B cell (primary cell): ENCODE results near the gene AAK1. TPM values are rescaled to one million over a fixed set of nuclear protein-coding genes. Genes with fewer than 3 reads are reported as not detected.

Experiments used
- ATAC-seq: fragments of 200-7000 bp; cut with Tn5 transposase; one replicate; pipeline ENCODE4 v1.10.0; 2021; ENCODE audit warnings: low read depth, mild to moderate bottlenecking, moderate number of reproducible peaks, moderate library complexity
- CTCF ChIA-PET: fragments of 350-600 bp; sonication (Branson Sonifier 250); formaldehyde crosslinking; loops from one replicate; lab custom pipeline; 2021; ENCODE audit warnings: antibody characterized with exemption, inconsistent platforms; lab: Charles Lee
- POLR2A ChIA-PET: fragments of 350-600 bp; sonication (Branson Sonifier 250); formaldehyde crosslinking; loops from one replicate; lab custom pipeline; 2021; ENCODE audit warnings: antibody characterized with exemption; lab: Charles Lee
- DNase-seq: peaks from one replicate; pipeline ENCODE4 v3.0.0; 2013
- H2AFZ ChIP-seq: 2 replicates; pipeline ENCODE4 v1.6.1; 2012; ENCODE audit warnings: mild to moderate bottlenecking, low read depth, low read length; ENCODE audit not compliant: insufficient read depth, poor library complexity, severe bottlenecking
- H3K27ac ChIP-seq, 2 donors: 1 replicate in 1 of 2; 2 replicates in 1 of 2; pipeline ENCODE4 v1.5.1; 2012 to 2013; ENCODE audit warnings: low read length in 2 of 2, mild to moderate bottlenecking in 2 of 2, moderate library complexity in 1 of 2
- H3K27me3 ChIP-seq, 4 experiments: fragments of 200-600 bp in 1 of 4; sonication (generic) in 1 of 4; replicated peaks in 1 of 4; 1 replicate in 2 of 4; 2 replicates in 2 of 4; pipeline versions ENCODE4 v1.6.1 to v1.7.0; 2013 to 2016; ENCODE audit warnings: low read length in 3 of 4, mild to moderate bottlenecking in 2 of 4, mixed read lengths in 1 of 4, moderate library complexity in 1 of 4; ENCODE audit not compliant: insufficient read depth in 4 of 4, control insufficient read depth in 3 of 4; ENCODE audit errors: control extremely low read depth in 1 of 4
- H3K36me3 ChIP-seq, 2 experiments: replicated peaks in 1 of 2; 1 replicate in 1 of 2; 2 replicates in 1 of 2; pipeline versions ENCODE4 v1.6.1 to v1.7.1; 2013; ENCODE audit warnings: low read length in 1 of 2; ENCODE audit not compliant: insufficient read depth in 2 of 2, control insufficient read depth in 1 of 2; ENCODE audit errors: control extremely low read depth in 1 of 2, extremely low read depth in 1 of 2
- H3K4me1 ChIP-seq, 2 donors: fragments of 200-600 bp in 1 of 2; sonication (generic) in 1 of 2; 1 replicate in 1 of 2; 2 replicates in 1 of 2; pipeline versions ENCODE4 v1.5.1 to v1.6.1; 2013 to 2017; ENCODE audit warnings: low read length in 2 of 2; ENCODE audit not compliant: control insufficient read depth in 2 of 2, insufficient read depth in 2 of 2
- H3K4me2 ChIP-seq: replicated peaks from 2 replicates; pipeline ENCODE3; 2012; ENCODE audit warnings: mild to moderate bottlenecking, low read depth, low read length; ENCODE audit not compliant: poor library complexity, severe bottlenecking
- H3K4me3 ChIP-seq, 5 experiments: fragments of 200-600 bp in 1 of 5; sonication (generic) in 1 of 5; 1 replicate in 3 of 5; 2 replicates in 2 of 5; pipeline versions ENCODE4 v1.5.1 to v1.7.0; 2011 to 2016; ENCODE audit warnings: low read length in 4 of 5, mild to moderate bottlenecking in 4 of 5, low read depth in 2 of 5, control low read depth in 1 of 5, moderate library complexity in 1 of 5; ENCODE audit not compliant: insufficient read depth in 1 of 5; ENCODE audit errors: control extremely low read depth in 1 of 5, extremely low read depth in 1 of 5
- H3K79me2 ChIP-seq: fragments of 200-600 bp; sonication (generic); one replicate; pipeline ENCODE4 v1.6.0; 2016; ENCODE audit warnings: low read length; ENCODE audit not compliant: control insufficient read depth, insufficient read depth
- H3K9ac ChIP-seq: fragments of 200-600 bp; sonication (generic); 2 replicates; pipeline ENCODE4 v1.6.1; 2017; ENCODE audit warnings: mild to moderate bottlenecking, low read length, moderate library complexity
- H3K9me3 ChIP-seq, 3 donors: one replicate each; pipeline versions ENCODE4 v1.6.1 to v1.7.1; 2013; ENCODE audit warnings: low read length in 2 of 3; ENCODE audit not compliant: control insufficient read depth in 2 of 3, insufficient read depth in 1 of 3; ENCODE audit errors: control extremely low read depth in 1 of 3
- H4K20me1 ChIP-seq: 2 replicates; pipeline ENCODE4 v1.6.0; 2012; ENCODE audit warnings: mild to moderate bottlenecking, low read length; ENCODE audit not compliant: insufficient read depth, control insufficient read depth, poor library complexity, severe bottlenecking
- H3K27ac Mint-ChIP-seq: one replicate; pipeline ENCODE4 v1.8.0; 2021; ENCODE audit warnings: mixed read lengths
- H3K27me3 Mint-ChIP-seq: one replicate; pipeline ENCODE4 v1.8.0; 2021; ENCODE audit warnings: mixed read lengths
- H3K4me1 Mint-ChIP-seq: one replicate; pipeline ENCODE4 v1.8.0; 2021; ENCODE audit warnings: mixed read lengths
- H3K4me3 Mint-ChIP-seq: one replicate; pipeline ENCODE4 v1.8.0; 2021; ENCODE audit warnings: mixed read lengths
- H3K9me3 Mint-ChIP-seq: one replicate; pipeline ENCODE4 v1.8.0; 2022; ENCODE audit warnings: mixed read lengths; ENCODE audit not compliant: insufficient read depth
- CTCF ChIP-seq: fragments of 200-600 bp; IDR thresholded peaks from one replicate; pipeline ENCODE4 v1.8.0; 2022; ENCODE audit warnings: antibody characterized with exemption, mild to moderate bottlenecking
- EZH2 ChIP-seq: IDR thresholded peaks from 2 replicates; pipeline ENCODE4 v1.6.1; 2012; ENCODE audit warnings: borderline replicate concordance, low read depth, mild to moderate bottlenecking, moderate library complexity, low read length; ENCODE audit not compliant: insufficient read depth, poor library complexity, severe bottlenecking
- WGBS: methylation state at CpG from one replicate; pipeline ENCODE4 v1.1.5; 2013; ENCODE audit warnings: missing lambda C conversion rate; ENCODE audit not compliant: insufficient coverage; 5-methylcytosine and 5-hydroxymethylcytosine counted together
- intact Hi-C: fragments of 100-400 bp; cut with micrococcal nuclease; formaldehyde crosslinking; loops from one replicate; pipeline ENCODE4 v1.10.0; 2022
- polyA plus RNA-seq: library from polyadenylated mRNA; depleted of rRNA; stranded (reverse); fragments of >200 nt; gene quantifications from 2 replicates; pipeline ENCODE4 v1.2.3, GENCODE V29; 2012
- total RNA-seq, 2 donors: library from RNA; stranded (reverse); fragments of 120-200 nt in 1 of 2; gene quantifications; 1 replicate in 1 of 2; 2 replicates in 1 of 2; pipeline versions ENCODE4 v1.2.3 to v1.2.4, GENCODE V29; 2013 to 2022

Gene AAK1
- total and polyA plus RNA-seq, 2 donors (not counting 1 experiment from before 2014, with no cell fraction given) = 2.4 to 7.2 TPM

DNA sequence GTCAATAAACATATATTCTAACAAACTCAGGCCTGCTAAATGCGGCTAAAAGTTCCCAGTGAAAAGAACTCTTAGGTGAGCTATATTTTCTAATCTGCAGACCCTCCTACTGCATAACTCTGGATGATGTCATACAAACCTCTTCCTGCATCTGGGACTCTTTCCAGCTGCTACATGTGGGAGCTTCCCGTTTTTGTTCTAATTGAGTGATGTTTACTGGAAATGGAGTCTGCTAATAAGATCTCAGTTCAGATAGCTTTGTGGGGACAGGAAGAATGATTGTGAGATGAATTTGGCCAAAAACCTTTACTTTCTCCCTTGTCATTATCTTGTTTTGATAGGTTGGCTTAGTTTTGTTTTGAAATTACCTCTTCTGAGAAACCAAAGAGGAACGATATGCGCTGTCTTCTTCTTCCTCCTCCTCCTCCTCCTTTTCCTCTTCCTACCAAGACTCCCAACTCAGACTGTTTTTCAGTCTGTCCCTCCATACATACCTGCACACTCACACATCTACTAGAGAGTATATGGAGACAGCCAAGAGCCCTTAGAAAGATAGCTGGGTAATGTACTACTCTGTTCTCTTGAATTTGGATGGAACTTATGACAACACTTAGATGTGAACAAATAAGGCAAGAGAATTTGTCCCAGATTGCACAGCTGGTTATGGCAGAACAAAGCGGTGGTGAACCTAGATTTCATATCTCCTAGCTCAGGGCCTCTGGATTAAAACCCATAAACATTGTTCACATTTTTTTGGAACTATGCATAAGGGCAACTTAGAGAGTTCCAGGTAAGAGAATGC lies 39.8 kb upstream of the AAK1 start:
- Histone ChIP-seq H4K20me1 (no peaks in the 10 kb centered on the region), H2AFZ (no peak overlapping the region), H3K4me3 (no peak overlapping the region), H3K27me3 (peaks cover 0 to 30% (median 26%) of the 10 kb centered on the region in 4 experiments), H3K4me2 (no peak overlapping the region), H3K79me2 (no peaks in the 10 kb centered on the region), H3K9me3 (peaks cover 0 to 7% (median 0%) of the 10 kb centered on the region in 3 donors), H3K9ac (no peak overlapping the region), H3K4me1 (peaks cover 4 to 8% of the 10 kb centered on the region in 2 donors), H3K27ac (no peak overlapping the region), H3K36me3 (no peaks in the 10 kb centered on the region)
- ATAC-seq (no peak), DNase-seq (no peak)
- H3K9me3 Mint-ChIP-seq = no peaks in the 10 kb centered on the region
- intact Hi-C loops = no loop called here
- CTCF ChIA-PET = interaction anchor here (0.8 to 1.4 kb wide), 3 partner anchors 30 to 118 kb away, joined by 3 to 4 read pairs (median 3); no protein-coding TSS in a partner anchor
- peaks cover 66% of the 10 kb centered on the region for H3K27me3 Mint-ChIP-seq
- peaks cover 16% of the 10 kb centered on the region for H3K4me1 Mint-ChIP-seq
- POLR2A ChIA-PET = no interaction called here
- no peak overlapping the region for H3K4me3 Mint-ChIP-seq
- no peak overlapping the region for H3K27ac Mint-ChIP-seq
- WGBS = no CpG with 5 or more reads among the region's 5 CpGs
- TF ChIP-seq CTCF = no peak
- TF ChIP-seq EZH2 = no peak

DNA sequence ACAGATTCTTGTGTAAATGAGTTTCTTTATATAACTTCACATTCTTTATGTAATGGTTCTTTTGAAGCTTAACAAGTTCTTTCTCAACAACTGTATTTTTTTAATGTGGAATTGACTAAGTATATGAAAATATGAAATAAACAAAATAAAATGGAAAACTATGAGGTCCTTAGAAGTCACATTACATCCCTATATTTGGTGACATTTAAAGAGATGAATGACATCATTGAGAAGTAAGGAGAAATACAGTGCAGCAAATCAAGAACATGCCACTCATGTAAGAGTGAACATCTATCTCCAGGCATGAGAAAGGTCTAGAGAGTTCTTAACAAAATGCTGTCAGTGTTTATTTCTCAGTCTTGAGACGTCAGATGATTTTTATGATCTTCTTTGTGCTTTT lies 39.0 kb upstream of the AAK1 start:
- Histone ChIP-seq H3K36me3 (no peaks in the 10 kb centered on the region), H4K20me1 (no peaks in the 10 kb centered on the region), H3K4me3 (no peak overlapping the region), H3K4me1 (peaks cover 4 to 8% of the 10 kb centered on the region in 2 donors), H3K9ac (no peak overlapping the region), H3K27ac (no peak overlapping the region), H3K4me2 (no peak overlapping the region), H2AFZ (no peak overlapping the region), H3K27me3 (peaks cover 0 to 28% (median 22%) of the 10 kb centered on the region in 4 experiments), H3K9me3 (peaks cover 0 to 8% (median 0%) of the 10 kb centered on the region in 3 donors), H3K79me2 (no peaks in the 10 kb centered on the region)
- intact Hi-C loops = no loop called here
- ATAC-seq (no peak), DNase-seq (no peak)
- peaks cover 16% of the 10 kb centered on the region for H3K4me1 Mint-ChIP-seq
- ChIA-PET CTCF (no interaction called here), POLR2A (no interaction called here)
- TF ChIP-seq EZH2 (no peak), CTCF (no peak)
- H3K9me3 Mint-ChIP-seq = no peaks in the 10 kb centered on the region
- H3K27ac Mint-ChIP-seq = no peak overlapping the region
- H3K4me3 Mint-ChIP-seq = no peak overlapping the region
- H3K27me3 Mint-ChIP-seq = peaks cover 62% of the 10 kb centered on the region
- WGBS = no CpG with 5 or more reads among the region's 1 CpG
